Endothelial cell of umbilical vein (primary cell): ENCODE data around the gene DDIT3. TPM values are rescaled to one million over a fixed set of nuclear protein-coding genes. Genes with fewer than 3 reads are reported as not detected.

Experiments used
- BruUV-seq: library from RNA; stranded (reverse); fragments of 400-500 nt; replicated peaks from 2 replicates; lab custom pipeline; 2021; lab: Mats Ljungman, UMichigan
- CTCF ChIA-PET: fragments of 300-600, 350-600 bp; sonication (Branson Sonifier 250); formaldehyde crosslinking; loops from one replicate; lab custom pipeline; 2021; ENCODE audit warnings: antibody characterized with exemption, inconsistent platforms; lab: Charles Lee
- POLR2A ChIA-PET: fragments of 300-600, 350-600 bp; sonication (Branson Sonifier 250); formaldehyde crosslinking; loops from one replicate; lab custom pipeline; 2021; ENCODE audit warnings: antibody characterized with exemption, inconsistent platforms; lab: Charles Lee
- DNase-seq: peaks from one replicate; pipeline ENCODE4 v3.0.0-alpha.2; 2011; ENCODE audit warnings: low read depth, low spot score
- FAIRE-seq: peaks from 2 replicates; lab custom pipeline; 2011; peaks lifted over from hg19 to GRCh38; lab: Jason Lieb, UNC
- H2AFZ ChIP-seq: 2 replicates; pipeline ENCODE4 v1.6.0; 2012; ENCODE audit warnings: low read depth, low read length, control low read depth, inconsistent platforms
- H3K27ac ChIP-seq: 2 replicates; pipeline ENCODE4 v1.5.1; 2011; ENCODE audit warnings: low read depth, mild to moderate bottlenecking, control low read depth, low read length, moderate library complexity; ENCODE audit not compliant: insufficient read depth
- H3K27me3 ChIP-seq, 2 experiments: 2 replicates each; pipeline versions ENCODE4 v1.6.0 to v1.6.1; 2011; ENCODE audit warnings: low read length in 2 of 2, mixed read lengths in 1 of 2; ENCODE audit not compliant: control insufficient read depth in 2 of 2, insufficient read depth in 2 of 2
- H3K36me3 ChIP-seq, 2 experiments: 2 replicates in 1 of 2; 3 replicates in 1 of 2; pipeline ENCODE4 v1.5.1; 2011; ENCODE audit warnings: low read length in 2 of 2, mild to moderate bottlenecking in 1 of 2, moderate library complexity in 1 of 2; ENCODE audit not compliant: control insufficient read depth in 2 of 2, insufficient read depth in 2 of 2; ENCODE audit errors: extremely low read depth in 1 of 2
- H3K4me1 ChIP-seq: 3 replicates; pipeline ENCODE4 v1.5.1; 2011; ENCODE audit warnings: mild to moderate bottlenecking, low read length; ENCODE audit not compliant: control insufficient read depth, insufficient read depth; ENCODE audit errors: extremely low read depth
- H3K4me2 ChIP-seq: 2 replicates; pipeline ENCODE4 v1.6.1; 2011; ENCODE audit warnings: low read length, control low read depth, mixed read lengths; ENCODE audit not compliant: insufficient read depth
- H3K4me3 ChIP-seq, 3 experiments: fragments of 200-600 bp in 1 of 3; sonication (generic), shearing (Covaris generic) in 1 of 3; replicated peaks in 1 of 3; 2 replicates each; pipeline ENCODE4 v1.5.1; 2011 to 2016; ENCODE audit warnings: control low read depth in 3 of 3, low read length in 3 of 3, mild to moderate bottlenecking in 2 of 3, inconsistent platforms in 1 of 3, low read depth in 1 of 3, moderate library complexity in 1 of 3; ENCODE audit not compliant: insufficient read depth in 1 of 3
- H3K79me2 ChIP-seq: 2 replicates; pipeline ENCODE4 v1.6.0; 2012; ENCODE audit warnings: low read length, inconsistent platforms; ENCODE audit not compliant: control insufficient read depth, insufficient read depth
- H3K9ac ChIP-seq: replicated peaks from 2 replicates; pipeline ENCODE3; 2011; ENCODE audit warnings: low read length, control low read depth; ENCODE audit not compliant: insufficient read depth; ENCODE audit errors: extremely low read depth
- H3K9me1 ChIP-seq: replicated peaks from 3 replicates; pipeline ENCODE4 v1.6.0; 2011; ENCODE audit warnings: mild to moderate bottlenecking, low read length; ENCODE audit not compliant: control insufficient read depth, insufficient read depth; ENCODE audit errors: extremely low read depth
- H3K9me3 ChIP-seq: replicated peaks from 2 replicates; pipeline ENCODE4 v1.5.1; 2012; ENCODE audit warnings: low read length, inconsistent platforms; ENCODE audit not compliant: control insufficient read depth, insufficient read depth
- H4K20me1 ChIP-seq: replicated peaks from 2 replicates; pipeline ENCODE3; 2011; ENCODE audit warnings: mild to moderate bottlenecking, low read length; ENCODE audit not compliant: control insufficient read depth, insufficient read depth; ENCODE audit errors: extremely low read depth
- CTCF ChIP-seq, 2 donors: IDR thresholded peaks; 1 replicate in 1 of 2; 2 replicates in 1 of 2; pipeline ENCODE4 v1.5.1; 2011; ENCODE audit warnings: low read length in 2 of 2, mild to moderate bottlenecking in 2 of 2, moderate library complexity in 2 of 2, control low read depth in 1 of 2, inconsistent platforms in 1 of 2, low read depth in 1 of 2; ENCODE audit not compliant: insufficient read depth in 1 of 2; ENCODE audit errors: extremely low read depth in 1 of 2
- EZH2 ChIP-seq: IDR thresholded peaks from 2 replicates; pipeline ENCODE4 v1.6.1; 2012; ENCODE audit warnings: borderline replicate concordance, low read depth, mild to moderate bottlenecking, moderate library complexity, low read length, inconsistent platforms; ENCODE audit not compliant: severe bottlenecking
- FOS ChIP-seq: IDR thresholded peaks from 2 replicates; pipeline ENCODE4 v1.6.1; 2011; ENCODE audit warnings: mild to moderate bottlenecking, low read length, moderate library complexity, borderline replicate concordance; ENCODE audit not compliant: insufficient read depth
- GATA2 ChIP-seq: IDR thresholded peaks from 2 replicates; pipeline ENCODE4 v1.7.0; 2011; ENCODE audit warnings: low read depth, mild to moderate bottlenecking, moderate library complexity, mixed read lengths, low read length; ENCODE audit not compliant: insufficient read length, insufficient read depth
- JUN ChIP-seq: IDR thresholded peaks from 2 replicates; pipeline ENCODE4 v1.6.1; 2011; ENCODE audit warnings: borderline replicate concordance, low read depth; ENCODE audit not compliant: insufficient read length, insufficient read depth
- MAX ChIP-seq: IDR thresholded peaks from 2 replicates; pipeline ENCODE4 v1.6.1; 2011; ENCODE audit not compliant: insufficient read depth, insufficient read length
- MYC ChIP-seq: IDR thresholded peaks from one replicate; pipeline ENCODE4 v1.6.1; 2011; ENCODE audit warnings: mild to moderate bottlenecking, low read depth, low read length
- POLR2A ChIP-seq: IDR thresholded peaks from 2 replicates; pipeline ENCODE4 v1.6.1; 2012; ENCODE audit warnings: low read depth, mild to moderate bottlenecking, control low read depth, low read length
- POLR2AphosphoS5 ChIP-seq: IDR thresholded peaks from 2 replicates; pipeline ENCODE4 v1.6.1; 2012; ENCODE audit warnings: low read depth, mild to moderate bottlenecking, control low read depth, low read length, moderate library complexity; ENCODE audit not compliant: insufficient read depth
- dilution Hi-C: fragments of 300-500 bp; cut with MboI; formaldehyde crosslinking; loops from one replicate; pipeline ENCODE4 v1.15.0; 2019; ENCODE audit warnings: low sequenced_read_pairs; ENCODE audit not compliant: extremely low pct_ligation_motif_present
- intact Hi-C: fragments of 100-400 bp; cut with micrococcal nuclease; formaldehyde crosslinking; loops from one replicate; pipeline ENCODE4 v1.10.0; 2022
- polyA plus RNA-seq, 4 experiments: library from polyadenylated mRNA; depleted of rRNA in 3 of 4; stranded (reverse) in 3 of 4; unstranded in 1 of 4; fragments of >200 nt; gene quantifications; 2 replicates each; pipeline versions ENCODE4 v1.2.1 to v1.2.3, GENCODE V29; 2011 to 2012; ENCODE audit warnings: missing spikeins in 1 of 4
- total RNA-seq: library from RNA; stranded (reverse); gene quantifications from 2 replicates; pipeline ENCODE4 v1.2.3, GENCODE V29; 2021

The DDIT3 gene
- total and polyA plus RNA-seq, 2 donors (not counting 3 experiments of a cell fraction or from before 2014, with no cell fraction given), result 13.7 to 22.0 TPM

DNA sequence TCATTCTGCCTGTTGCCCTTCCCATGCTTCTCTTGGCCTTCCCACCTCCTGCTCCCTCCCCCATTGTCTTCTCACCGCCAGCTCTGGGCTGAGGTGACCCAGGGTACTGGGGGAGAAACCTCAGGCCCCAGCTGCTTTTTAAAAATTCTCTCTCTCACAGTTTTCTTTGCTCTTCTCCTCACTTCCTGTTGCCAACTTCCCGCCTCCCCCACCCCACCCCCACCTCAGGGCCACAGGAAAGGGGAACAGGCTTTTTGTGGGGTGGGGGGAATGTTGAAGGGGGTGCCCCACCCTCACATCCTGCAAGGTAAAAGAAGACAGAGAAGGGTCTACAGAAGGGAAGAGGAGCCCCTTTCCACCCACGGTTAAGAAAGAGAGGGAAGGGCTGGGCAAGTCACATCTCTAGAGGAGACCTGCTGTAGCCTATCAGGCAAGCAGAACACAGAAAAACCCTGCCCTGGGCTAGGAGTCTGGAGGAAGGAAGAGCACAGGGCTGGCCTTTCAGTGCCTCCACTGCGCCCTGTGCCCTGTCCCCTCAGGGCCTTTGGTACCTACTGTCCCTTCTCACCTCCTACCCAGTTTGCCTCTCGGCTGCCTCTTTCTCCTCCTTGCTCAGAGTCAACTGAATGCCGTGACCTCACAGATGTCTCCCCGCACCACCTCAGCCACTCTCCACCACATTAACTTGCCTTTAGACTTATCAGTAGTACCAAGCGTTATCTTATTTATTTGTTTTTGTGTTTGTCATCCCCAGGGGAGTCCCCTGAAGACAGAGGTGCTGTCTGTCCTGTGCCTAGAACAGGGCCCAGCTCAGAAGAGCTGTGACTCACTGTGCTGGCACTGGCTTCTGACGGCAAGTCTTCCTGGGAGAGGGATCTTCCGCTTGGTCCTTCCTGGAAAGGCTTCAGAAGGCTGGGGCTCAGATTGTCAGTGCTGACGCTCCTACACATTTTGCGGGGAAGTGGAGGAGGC, 42.3 kb downstream of the DDIT3 start:
- dilution Hi-C loops, result no loop called here
- Histone ChIP-seq H3K9me3 (no peaks in the 10 kb centered on the region), H2AFZ (no peak overlapping the region), H3K9me1 (no peaks in the 10 kb centered on the region), H3K27me3 (peaks cover 43 to 48% of the 10 kb centered on the region in 2 experiments), H4K20me1 (no peaks in the 10 kb centered on the region), H3K9ac (no peak overlapping the region), H3K27ac (no peak overlapping the region), H3K79me2 (no peaks in the 10 kb centered on the region), H3K36me3 (no peaks in the 10 kb centered on the region), H3K4me2 (no peak overlapping the region), H3K4me3 (no peak overlapping the region), H3K4me1 (peaks cover 12% of the 10 kb centered on the region)
- CTCF ChIA-PET, result interaction anchor here (1.1 to 1.4 kb wide), 2 partner anchors 9 to 19 kb away, joined by 3 to 5 read pairs; partner anchors contain the start of gene GLI1
- intact Hi-C loops, result no loop called here
- TF ChIP-seq GATA2, result no peak
- no peak for TF ChIP-seq JUN
- TF ChIP-seq POLR2AphosphoS5, result no peak
- TF ChIP-seq MAX, result no peak
- no peak for TF ChIP-seq CTCF (IDR thresholded peaks at IDR 0.05; ENCODE audit: extremely low read depth in 1 of 2, insufficient read depth in 1 of 2, low read depth in 1 of 2, low read length in 2 of 2)
- no peak for TF ChIP-seq POLR2A
- no peak for TF ChIP-seq MYC
- TF ChIP-seq EZH2, result no peak
- TF ChIP-seq FOS, result no peak
- no TSS peak for BruUV-seq
- no peak for DNase-seq
- POLR2A ChIA-PET, result no interaction called here
- FAIRE-seq, result no peak
